ENCODE measurements around the gene PACS1. TPM values are rescaled to one million over a fixed set of nuclear protein-coding genes. Genes with fewer than 3 reads are reported as not detected.
A peak's percentile ranks its signal among the peaks of the same experiment; 100 is the strongest.
"Not testable (repeated sequence)": the region's sequence is repeated elsewhere in the genome, so short reads cannot be mapped to it uniquely, and the experiment has no call there.

The PACS1 gene
- total RNA-seq, 1 donor: 66.7 TPM

- Histone ChIP-seq H3K27me3 (ENCODE audit: insufficient read depth, low read length) (no peaks in the 10 kb centered on the region), H3K9me3 (ENCODE audit: low read depth, low read length) (no peaks in the 10 kb centered on the region), H3K4me1 (ENCODE audit: insufficient read depth, low read length) (peaks cover 31% of the 10 kb centered on the region), H3K4me3 (ENCODE audit: low read length) (no peak overlapping the region)
Observed at GRCh38 chr11:66063900-66064299, 6.2 kb upstream of the PACS1 start.

GRCh38 chr11:66064571-66064970 is 5.5 kb upstream of the PACS1 start:
- Histone ChIP-seq H3K9me3 (ENCODE audit: low read depth, low read length) (no peaks in the 10 kb centered on the region), H3K4me1 (ENCODE audit: insufficient read depth, low read length) (peaks cover 38% of the 10 kb centered on the region), H3K27me3 (ENCODE audit: insufficient read depth, low read length) (no peaks in the 10 kb centered on the region), H3K4me3 (ENCODE audit: low read length) (no peak overlapping the region)

GRCh38 chr11:66066751-66067150 is 3.3 kb upstream of the PACS1 start:
- peaks cover 48% of the 10 kb centered on the region for H3K4me1 ChIP-seq (ENCODE audit: insufficient read depth, low read length)
- H3K4me3 ChIP-seq (ENCODE audit: low read length): no peak overlapping the region

GRCh38 chr11:66067640-66068039 is 2.4 kb upstream of the PACS1 start:
- Histone ChIP-seq H3K4me1 (ENCODE audit: insufficient read depth, low read length) (peaks cover 56% of the 10 kb centered on the region), H3K4me3 (ENCODE audit: low read length) (no peak overlapping the region), H3K27me3 (ENCODE audit: insufficient read depth, low read length) (no peaks in the 10 kb centered on the region), H3K9me3 (ENCODE audit: low read depth, low read length) (no peaks in the 10 kb centered on the region)

More at GRCh38 chr11:66066751-66067150, 3.3 kb upstream of the PACS1 start:
- no peaks in the 10 kb centered on the region for H3K27me3 ChIP-seq (ENCODE audit: insufficient read depth, low read length)
- H3K9me3 ChIP-seq (ENCODE audit: low read depth, low read length): no peaks in the 10 kb centered on the region

GRCh38 chr11:66068154-66068821 is 1.8 kb upstream of the PACS1 start:
- peaks cover 62% of the 10 kb centered on the region for H3K4me1 ChIP-seq (ENCODE audit: insufficient read depth, low read length)
- no peak overlapping the region for H3K4me3 ChIP-seq (ENCODE audit: low read length)
- no peaks in the 10 kb centered on the region for H3K9me3 ChIP-seq (ENCODE audit: low read depth, low read length)
- no peaks in the 10 kb centered on the region for H3K27me3 ChIP-seq (ENCODE audit: insufficient read depth, low read length)

GRCh38 chr11:66068923-66069714 is 953 bp upstream of the PACS1 start:
- no peaks in the 10 kb centered on the region for H3K9me3 ChIP-seq (ENCODE audit: low read depth, low read length)
- H3K27me3 ChIP-seq (ENCODE audit: insufficient read depth, low read length): no peaks in the 10 kb centered on the region
- H3K4me3 ChIP-seq (ENCODE audit: low read length): peak overlapping the region; percentile 57
- H3K4me1 ChIP-seq (ENCODE audit: insufficient read depth, low read length): peaks cover 59% of the 10 kb centered on the region

GRCh38 chr11:66070604-66071380 is 720 bp downstream of the PACS1 start:
- Histone ChIP-seq H3K27me3 (ENCODE audit: insufficient read depth, low read length) (no peaks in the 10 kb centered on the region), H3K4me1 (ENCODE audit: insufficient read depth, low read length) (peaks cover 59% of the 10 kb centered on the region)

GRCh38 chr11:66071381-66071801 is 1.3 kb downstream of the PACS1 start:
- H3K9me3 ChIP-seq (ENCODE audit: low read depth, low read length): no peaks in the 10 kb centered on the region
- peak overlapping the region; percentile 57 for H3K4me3 ChIP-seq (ENCODE audit: low read length)
- no peaks in the 10 kb centered on the region for H3K27me3 ChIP-seq (ENCODE audit: insufficient read depth, low read length)
- H3K4me1 ChIP-seq (ENCODE audit: insufficient read depth, low read length): peaks cover 54% of the 10 kb centered on the region

More at GRCh38 chr11:66070604-66071380, 720 bp downstream of the PACS1 start:
- no peaks in the 10 kb centered on the region for H3K9me3 ChIP-seq (ENCODE audit: low read depth, low read length)
- peak overlapping the region; percentile 57 for H3K4me3 ChIP-seq (ENCODE audit: low read length)

GRCh38 chr11:66072081-66072480 is 2.0 kb downstream of the PACS1 start:
- Histone ChIP-seq H3K27me3 (ENCODE audit: insufficient read depth, low read length) (no peaks in the 10 kb centered on the region), H3K4me3 (ENCODE audit: low read length) (peak overlapping the region; percentile 57), H3K4me1 (ENCODE audit: insufficient read depth, low read length) (peaks cover 50% of the 10 kb centered on the region), H3K9me3 (ENCODE audit: low read depth, low read length) (no peaks in the 10 kb centered on the region)

- Histone ChIP-seq H3K9me3 (ENCODE audit: low read depth, low read length) (no peaks in the 10 kb centered on the region), H3K27me3 (ENCODE audit: insufficient read depth, low read length) (no peaks in the 10 kb centered on the region), H3K4me1 (ENCODE audit: insufficient read depth, low read length) (peaks cover 50% of the 10 kb centered on the region), H3K4me3 (ENCODE audit: low read length) (no peak overlapping the region)
Observed at GRCh38 chr11:66072518-66072917, 2.4 kb downstream of the PACS1 start.

GRCh38 chr11:66073669-66074068 is 3.6 kb downstream of the PACS1 start:
- Histone ChIP-seq H3K4me3 (ENCODE audit: low read length) (no peak overlapping the region), H3K9me3 (ENCODE audit: low read depth, low read length) (no peaks in the 10 kb centered on the region), H3K4me1 (ENCODE audit: insufficient read depth, low read length) (peaks cover 51% of the 10 kb centered on the region), H3K27me3 (ENCODE audit: insufficient read depth, low read length) (no peaks in the 10 kb centered on the region)

GRCh38 chr11:66075273-66075672 is 5.2 kb downstream of the PACS1 start:
- no peak overlapping the region for H3K4me3 ChIP-seq (ENCODE audit: low read length)
- peaks cover 56% of the 10 kb centered on the region for H3K4me1 ChIP-seq (ENCODE audit: insufficient read depth, low read length)
- no peaks in the 10 kb centered on the region for H3K27me3 ChIP-seq (ENCODE audit: insufficient read depth, low read length)
- no peaks in the 10 kb centered on the region for H3K9me3 ChIP-seq (ENCODE audit: low read depth, low read length)

GRCh38 chr11:66076561-66076960 is 6.5 kb downstream of the PACS1 start:
- H3K4me3 ChIP-seq (ENCODE audit: low read length): no peak overlapping the region
- no peaks in the 10 kb centered on the region for H3K27me3 ChIP-seq (ENCODE audit: insufficient read depth, low read length)
- peaks cover 62% of the 10 kb centered on the region for H3K4me1 ChIP-seq (ENCODE audit: insufficient read depth, low read length)
- no peaks in the 10 kb centered on the region for H3K9me3 ChIP-seq (ENCODE audit: low read depth, low read length)

GRCh38 chr11:66077927-66078326 is 7.9 kb downstream of the PACS1 start:
- H3K9me3 ChIP-seq (ENCODE audit: low read depth, low read length): no peaks in the 10 kb centered on the region
- H3K27me3 ChIP-seq (ENCODE audit: insufficient read depth, low read length): no peaks in the 10 kb centered on the region
- H3K4me1 ChIP-seq (ENCODE audit: insufficient read depth, low read length): peaks cover 64% of the 10 kb centered on the region
- no peak overlapping the region for H3K4me3 ChIP-seq (ENCODE audit: low read length)

- H3K9me3 ChIP-seq (ENCODE audit: low read depth, low read length); H3K27me3 ChIP-seq (ENCODE audit: insufficient read depth, low read length); H3K4me3 ChIP-seq (ENCODE audit: low read length): not testable (repeated sequence)
- peaks cover 71% of the 10 kb centered on the region for H3K4me1 ChIP-seq (ENCODE audit: insufficient read depth, low read length)
Observed at GRCh38 chr11:66078949-66079348, 8.9 kb downstream of the PACS1 start.

Measured in mononuclear cell (primary cell).